Breast epithelium (tissue), 3 donors: ENCODE data around the gene PARVB.

Experiments used
- CTCF ChIP-seq, 3 donors: fragments of 450-650 bp; IDR thresholded peaks; one replicate each; pipeline ENCODE4 v1.5.1; 2016 to 2017; ENCODE audit warnings: antibody characterized with exemption in 3 of 3, mild to moderate bottlenecking in 3 of 3, moderate library complexity in 3 of 3
- POLR2A ChIP-seq: fragments of 450-650 bp; IDR thresholded peaks from one replicate; pipeline ENCODE4 v1.6.1; 2016; ENCODE audit warnings: antibody characterized with exemption, mild to moderate bottlenecking, moderate library complexity

- TF ChIP-seq CTCF (IDR thresholded peaks at IDR 0.05) (no peak), POLR2A (no peak)
These were observed 9.6 kb downstream of the PARVB start for GRCh38 chr22:44033694-44034093.
